ENCODE results near the gene ARL13B. TPM values are rescaled to one million over a fixed set of nuclear protein-coding genes. Genes with fewer than 3 reads are reported as not detected.

ARL13B gene
- total and polyA plus RNA-seq, 2 of the 8 experiments (the other 6 are each of a cell fraction or from before 2014, with no cell fraction given): 1.5 to 12.7 TPM

DNA sequence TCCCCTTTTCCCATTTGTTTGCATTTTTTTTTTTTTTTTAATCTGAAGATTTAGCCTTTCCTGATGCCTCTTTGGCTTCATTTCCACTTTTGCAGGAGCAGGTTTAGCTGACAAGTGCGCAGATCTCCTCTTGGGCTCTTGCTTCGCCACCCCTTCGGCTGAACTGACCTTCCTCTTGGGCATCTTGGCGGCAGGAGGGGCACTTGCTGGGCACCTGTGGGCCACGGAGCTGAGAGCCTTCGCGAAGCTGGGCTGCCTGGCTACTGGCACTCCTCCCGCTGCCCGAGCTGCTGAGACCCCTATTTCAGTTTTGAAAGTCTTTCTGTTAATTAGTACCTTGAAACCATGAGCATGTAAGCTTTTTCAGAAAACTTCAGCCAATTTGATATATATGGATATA, 8.8 kb downstream of the ARL13B start (continued):
- TF ChIP-seq HDAC2 (IDR thresholded peaks at IDR 0.05; ENCODE audit: borderline replicate concordance in 1 of 2, low read depth in 2 of 2, low read length in 2 of 2) (no peak), ZNF274 (IDR thresholded peaks at IDR 0.05; ENCODE audit: borderline replicate concordance, extremely low read depth, low read length) (no peak)
- TF ChIP-seq, protein P1, sequence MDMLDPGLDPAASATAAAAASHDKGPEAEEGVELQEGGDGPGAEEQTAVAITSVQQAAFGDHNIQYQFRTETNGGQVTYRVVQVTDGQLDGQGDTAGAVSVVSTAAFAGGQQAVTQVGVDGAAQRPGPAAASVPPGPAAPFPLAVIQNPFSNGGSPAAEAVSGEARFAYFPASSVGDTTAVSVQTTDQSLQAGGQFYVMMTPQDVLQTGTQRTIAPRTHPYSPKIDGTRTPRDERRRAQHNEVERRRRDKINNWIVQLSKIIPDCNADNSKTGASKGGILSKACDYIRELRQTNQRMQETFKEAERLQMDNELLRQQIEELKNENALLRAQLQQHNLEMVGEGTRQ (IDR thresholded peaks at IDR 0.05; ENCODE audit: low read length): no peak
